Keratinocyte (primary cell): ENCODE results near the gene LAPTM5. TPM values are rescaled to one million over a fixed set of nuclear protein-coding genes. Genes with fewer than 3 reads are reported as not detected.

Source experiments
- DNase-seq: peaks from one replicate; pipeline ENCODE4 v3.0.0-alpha.2; 2011; ENCODE audit warnings: low read depth, missing footprints, low spot score
- FAIRE-seq: peaks from 2 replicates; lab custom pipeline; 2011; peaks lifted over from hg19 to GRCh38; lab: Jason Lieb, UNC
- H2AFZ ChIP-seq: 2 replicates; pipeline ENCODE4 v1.6.0; 2012; ENCODE audit warnings: low read length, control low read depth, inconsistent platforms; ENCODE audit not compliant: control insufficient read depth
- H3K27ac ChIP-seq: 2 replicates; pipeline ENCODE4 v1.5.1; 2011; ENCODE audit warnings: low read length; ENCODE audit not compliant: control insufficient read depth, insufficient read depth
- H3K27me3 ChIP-seq: 3 replicates; pipeline ENCODE4 v1.6.0; 2011; ENCODE audit warnings: low read length; ENCODE audit not compliant: control insufficient read depth, insufficient read depth; ENCODE audit errors: extremely low read depth
- H3K36me3 ChIP-seq, 2 experiments: 2 replicates in 1 of 2; 3 replicates in 1 of 2; pipeline ENCODE4 v1.5.1; 2011; ENCODE audit warnings: low read length in 2 of 2, mild to moderate bottlenecking in 1 of 2; ENCODE audit not compliant: control insufficient read depth in 2 of 2, insufficient read depth in 2 of 2; ENCODE audit errors: extremely low read depth in 1 of 2
- H3K4me1 ChIP-seq: 3 replicates; pipeline ENCODE4 v1.5.1; 2011; ENCODE audit warnings: low read length; ENCODE audit not compliant: control insufficient read depth, insufficient read depth; ENCODE audit errors: extremely low read depth
- H3K4me2 ChIP-seq: 3 replicates; pipeline ENCODE4 v1.6.0; 2011; ENCODE audit warnings: low read depth, low read length; ENCODE audit not compliant: control insufficient read depth, insufficient read depth; ENCODE audit errors: extremely low read depth
- H3K4me3 ChIP-seq, 3 experiments: fragments of 200-600 bp in 1 of 3; sonication (generic) in 1 of 3; 2 replicates in 2 of 3; 3 replicates in 1 of 3; pipeline ENCODE4 v1.5.1; 2011 to 2016; ENCODE audit warnings: low read length in 3 of 3, mild to moderate bottlenecking in 3 of 3, control low read depth in 2 of 3, inconsistent platforms in 1 of 3, low read depth in 1 of 3, mixed read lengths in 1 of 3, mixed run types in 1 of 3, moderate library complexity in 1 of 3; ENCODE audit not compliant: control insufficient read depth in 2 of 3, insufficient read depth in 2 of 3; ENCODE audit errors: extremely low read depth in 1 of 3
- H3K79me2 ChIP-seq: 2 replicates; pipeline ENCODE4 v1.6.0; 2012; ENCODE audit warnings: low read length; ENCODE audit not compliant: control insufficient read depth, insufficient read depth
- H3K9ac ChIP-seq: 3 replicates; pipeline ENCODE4 v1.6.0; 2011; ENCODE audit warnings: low read length; ENCODE audit not compliant: control insufficient read depth, insufficient read depth; ENCODE audit errors: extremely low read depth
- H3K9me1 ChIP-seq: 3 replicates; pipeline ENCODE4 v1.6.0; 2011; ENCODE audit warnings: low read length; ENCODE audit not compliant: control insufficient read depth, insufficient read depth; ENCODE audit errors: extremely low read depth
- H3K9me3 ChIP-seq: 2 replicates; pipeline ENCODE4 v1.5.1; 2012; ENCODE audit warnings: low read depth, low read length; ENCODE audit not compliant: control insufficient read depth
- H4K20me1 ChIP-seq: 3 replicates; pipeline ENCODE4 v1.6.0; 2011; ENCODE audit warnings: low read length; ENCODE audit not compliant: control insufficient read depth, insufficient read depth; ENCODE audit errors: extremely low read depth
- EZH2 ChIP-seq: IDR thresholded peaks from one replicate; pipeline ENCODE4 v1.6.1; 2012; ENCODE audit warnings: inconsistent platforms, mild to moderate bottlenecking, low read length, moderate library complexity
- dilution Hi-C: fragments of 300-500 bp; cut with MboI; formaldehyde crosslinking; loops from one replicate; pipeline ENCODE4 v1.7.0; 2020; ENCODE audit warnings: low sequenced_read_pairs; ENCODE audit not compliant: extremely low pct_ligation_motif_present
- polyA plus RNA-seq, 5 experiments: library from polyadenylated mRNA; depleted of rRNA in 3 of 5; stranded (reverse) in 3 of 5; stranded (forward) in 1 of 5; unstranded in 1 of 5; fragments of >200 nt; gene quantifications; 1 replicate in 1 of 5; 2 replicates in 3 of 5; 3 replicates in 1 of 5; pipeline versions ENCODE4 v1.2.1 to v1.2.3, GENCODE V29; 2011 to 2012; ENCODE audit warnings: missing spikeins in 2 of 5, low read depth in 1 of 5, low replicate concordance in 1 of 5
- TF ChIP-seq, protein P1 (sequence below), 3 experiments: IDR thresholded peaks in 1 of 3; conservative IDR thresholded peaks in 1 of 3; optimal IDR thresholded peaks in 1 of 3; 2 replicates in 2 of 3; 3 replicates in 1 of 3; pipeline versions ENCODE3 to v1.5.1; 2011; ENCODE audit warnings: low read length in 3 of 3, mild to moderate bottlenecking in 3 of 3, moderate library complexity in 2 of 3, control low read depth in 1 of 3, inconsistent platforms in 1 of 3; ENCODE audit not compliant: insufficient read depth in 2 of 3; ENCODE audit errors: extremely low read depth in 1 of 3

LAPTM5 gene
- polyA plus RNA-seq, 1 donor (not counting 4 experiments of a cell fraction or from before 2014, with no cell fraction given): 0.18 TPM

DNA sequence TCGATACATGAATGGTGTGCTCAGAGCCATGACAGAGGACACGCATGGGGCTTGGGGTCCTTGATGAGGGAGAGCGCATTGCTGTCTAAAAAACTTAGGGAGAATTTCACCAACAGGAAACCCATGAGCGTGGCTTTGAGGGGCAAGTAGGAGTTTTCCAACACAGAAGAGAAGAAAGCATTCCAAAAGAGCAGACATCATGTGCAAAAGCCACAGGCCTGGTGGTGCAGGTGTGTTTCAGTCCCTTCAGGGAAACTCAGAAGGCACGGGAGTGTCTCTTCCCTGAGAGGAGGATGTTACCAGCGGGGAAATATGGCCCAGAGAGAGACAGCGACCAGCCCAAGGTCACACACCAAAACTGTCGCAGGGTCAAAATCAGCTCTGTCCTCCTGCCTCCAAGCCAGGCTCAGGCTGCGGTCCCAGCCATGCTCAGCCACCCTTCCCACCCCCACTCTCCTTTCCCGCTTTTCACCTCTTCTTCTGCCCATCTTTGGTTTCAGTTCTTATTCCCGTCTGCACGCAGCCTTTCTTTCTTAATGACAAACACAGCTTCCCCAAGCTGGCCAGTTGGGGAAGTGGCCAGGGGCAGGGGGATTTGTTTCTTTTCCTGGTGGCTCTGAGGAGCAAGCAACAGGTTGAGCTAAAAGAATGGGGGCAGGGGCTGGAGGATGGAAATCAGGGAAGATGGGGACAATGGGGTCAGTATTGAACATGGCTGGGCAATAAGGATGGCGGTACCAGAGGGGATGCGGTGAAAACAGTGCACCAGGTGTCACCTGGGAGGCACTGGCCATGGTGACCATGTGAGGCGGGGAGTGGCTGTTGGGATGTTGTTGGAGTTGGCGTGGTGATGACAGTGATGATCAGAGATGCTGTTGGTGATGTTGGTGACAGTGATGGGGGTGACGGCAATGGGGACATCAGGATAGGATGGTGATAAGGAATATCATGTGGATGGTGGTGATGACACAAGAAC lies 10.3 kb downstream of the LAPTM5 start:
- Histone ChIP-seq H3K4me3 (no peak overlapping the region), H3K9me3 (no peaks in the 10 kb centered on the region), H2AFZ (no peak overlapping the region), H3K9me1 (no peaks in the 10 kb centered on the region), H3K27me3 (no peaks in the 10 kb centered on the region), H3K79me2 (no peaks in the 10 kb centered on the region), H3K36me3 (no peaks in the 10 kb centered on the region), H3K9ac (no peak overlapping the region), H4K20me1 (no peaks in the 10 kb centered on the region), H3K4me1 (peaks cover 29% of the 10 kb centered on the region), H3K4me2 (peak overlapping the region; percentile 47), H3K27ac (no peak overlapping the region)
- FAIRE-seq (peak; percentile 5), DNase-seq (no peak)
- TF ChIP-seq, protein P1, sequence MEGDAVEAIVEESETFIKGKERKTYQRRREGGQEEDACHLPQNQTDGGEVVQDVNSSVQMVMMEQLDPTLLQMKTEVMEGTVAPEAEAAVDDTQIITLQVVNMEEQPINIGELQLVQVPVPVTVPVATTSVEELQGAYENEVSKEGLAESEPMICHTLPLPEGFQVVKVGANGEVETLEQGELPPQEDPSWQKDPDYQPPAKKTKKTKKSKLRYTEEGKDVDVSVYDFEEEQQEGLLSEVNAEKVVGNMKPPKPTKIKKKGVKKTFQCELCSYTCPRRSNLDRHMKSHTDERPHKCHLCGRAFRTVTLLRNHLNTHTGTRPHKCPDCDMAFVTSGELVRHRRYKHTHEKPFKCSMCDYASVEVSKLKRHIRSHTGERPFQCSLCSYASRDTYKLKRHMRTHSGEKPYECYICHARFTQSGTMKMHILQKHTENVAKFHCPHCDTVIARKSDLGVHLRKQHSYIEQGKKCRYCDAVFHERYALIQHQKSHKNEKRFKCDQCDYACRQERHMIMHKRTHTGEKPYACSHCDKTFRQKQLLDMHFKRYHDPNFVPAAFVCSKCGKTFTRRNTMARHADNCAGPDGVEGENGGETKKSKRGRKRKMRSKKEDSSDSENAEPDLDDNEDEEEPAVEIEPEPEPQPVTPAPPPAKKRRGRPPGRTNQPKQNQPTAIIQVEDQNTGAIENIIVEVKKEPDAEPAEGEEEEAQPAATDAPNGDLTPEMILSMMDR (optimal IDR thresholded peaks at IDR 0.05 in 1 of 3, IDR thresholded peaks at IDR 0.05 in 1 of 3, conservative IDR thresholded peaks at IDR 0.05 in 1 of 3; ENCODE audit: extremely low read depth in 1 of 3, insufficient read depth in 2 of 3, low read length in 3 of 3): no peak
- TF ChIP-seq EZH2: no peak
- dilution Hi-C loops: no loop called here

DNA sequence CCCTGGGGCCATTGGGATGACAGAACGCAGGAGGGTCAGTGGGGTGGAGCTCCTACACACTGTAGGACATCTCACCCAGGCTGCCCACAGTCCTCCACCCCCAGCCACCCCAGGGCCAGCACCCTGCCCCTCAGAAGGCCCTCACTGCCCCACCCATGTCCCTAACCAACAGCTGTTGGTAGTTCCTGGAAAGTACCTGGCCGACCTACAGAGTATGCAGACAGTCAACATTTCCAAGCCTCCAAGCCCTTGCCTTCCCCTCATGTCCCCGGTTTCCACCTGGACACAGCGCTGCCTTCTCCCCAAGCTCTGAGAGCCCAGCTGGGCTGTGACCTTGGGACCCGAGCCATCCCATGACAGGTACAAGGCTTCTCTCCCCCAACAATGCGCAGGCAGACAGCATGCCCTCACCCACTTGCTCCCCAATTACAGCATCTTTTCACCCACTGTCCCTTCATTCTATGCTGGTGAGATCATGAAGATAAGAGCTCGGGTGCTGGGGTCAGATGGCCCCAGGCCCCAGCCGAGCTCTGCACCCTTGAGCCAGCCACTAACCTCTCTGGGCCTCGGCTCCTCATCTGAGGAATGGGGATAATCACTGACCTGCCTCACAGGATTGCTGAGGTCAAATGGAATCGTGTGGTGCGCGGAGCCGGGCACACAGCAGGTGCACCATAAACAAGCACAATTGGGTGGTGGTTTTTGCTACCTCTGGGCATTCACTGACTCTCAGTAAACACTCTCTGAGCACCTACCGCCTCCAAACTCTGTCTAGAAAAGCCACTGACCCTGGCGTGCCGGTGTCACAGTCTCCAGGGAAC lies 11.2 kb downstream of the LAPTM5 start:
- H3K9me1 ChIP-seq: no peaks in the 10 kb centered on the region
- H3K4me2 ChIP-seq: no peak overlapping the region
- no peaks in the 10 kb centered on the region for H3K27me3 ChIP-seq
- no peaks in the 10 kb centered on the region for H3K9me3 ChIP-seq
- TF ChIP-seq, protein P1 (optimal IDR thresholded peaks at IDR 0.05 in 1 of 3, IDR thresholded peaks at IDR 0.05 in 1 of 3, conservative IDR thresholded peaks at IDR 0.05 in 1 of 3; ENCODE audit: extremely low read depth in 1 of 3, insufficient read depth in 2 of 3, low read length in 3 of 3): no peak
- TF ChIP-seq EZH2: no peak
- no peak overlapping the region for H3K4me3 ChIP-seq
- dilution Hi-C loops: no loop called here
- no peaks in the 10 kb centered on the region for H4K20me1 ChIP-seq
- no peak overlapping the region for H3K27ac ChIP-seq
- no peaks in the 10 kb centered on the region for H3K36me3 ChIP-seq
- H2AFZ ChIP-seq: no peak overlapping the region
- DNase-seq: no peak
- no peak for FAIRE-seq
- H3K4me1 ChIP-seq: peaks cover 31% of the 10 kb centered on the region
- H3K9ac ChIP-seq: no peak overlapping the region
- no peaks in the 10 kb centered on the region for H3K79me2 ChIP-seq
